Measurements from ENCODE around the gene ZACN. TPM values are rescaled to one million over a fixed set of nuclear protein-coding genes. Genes with fewer than 3 reads are reported as not detected.

ZACN gene
- total RNA-seq, 1 donor from 2014 or later: not detected

DNA sequence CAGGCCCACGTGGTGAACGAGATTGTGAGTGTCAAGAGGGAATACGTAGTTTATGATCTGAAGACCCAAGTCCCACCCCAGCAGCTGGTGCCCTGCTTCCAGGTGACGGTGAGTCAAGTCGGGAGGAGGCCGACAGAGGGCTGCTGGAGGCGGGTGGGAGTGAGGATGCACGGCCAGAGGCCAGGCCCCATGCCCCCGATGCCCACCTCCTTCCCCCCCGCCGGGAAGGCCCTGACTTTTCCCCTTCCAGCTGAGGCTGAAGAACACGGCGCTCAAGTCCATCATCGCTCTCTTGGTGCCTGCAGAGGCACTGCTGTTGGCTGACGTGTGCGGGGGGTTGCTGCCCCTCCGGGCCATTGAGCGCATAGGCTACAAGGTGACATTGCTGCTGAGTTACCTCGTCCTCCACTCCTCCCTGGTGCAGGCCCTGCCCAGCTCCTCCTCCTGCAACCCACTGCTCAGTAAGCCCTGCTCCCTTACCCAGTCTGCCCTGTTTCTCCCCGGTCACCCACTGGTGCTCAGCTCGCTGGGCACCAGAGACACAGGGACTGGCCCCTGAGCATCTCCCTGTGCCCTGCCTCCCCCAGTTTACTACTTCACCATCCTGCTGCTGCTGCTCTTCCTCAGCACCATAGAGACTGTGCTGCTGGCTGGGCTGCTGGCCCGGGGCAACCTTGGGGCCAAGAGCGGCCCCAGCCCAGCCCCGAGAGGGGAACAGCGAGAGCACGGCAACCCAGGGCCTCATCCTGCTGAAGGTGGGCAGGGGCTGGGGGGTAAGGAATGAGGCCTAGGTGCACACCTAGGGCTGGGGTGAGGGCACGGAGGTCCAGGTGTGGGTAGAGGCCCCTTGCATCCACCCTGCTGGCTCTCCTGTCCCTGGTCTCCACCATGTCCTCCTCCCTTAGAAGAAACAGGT is 2.6 kb downstream of the ZACN start:
- no peak for DNase-seq (ENCODE audit: low read depth)

DNA sequence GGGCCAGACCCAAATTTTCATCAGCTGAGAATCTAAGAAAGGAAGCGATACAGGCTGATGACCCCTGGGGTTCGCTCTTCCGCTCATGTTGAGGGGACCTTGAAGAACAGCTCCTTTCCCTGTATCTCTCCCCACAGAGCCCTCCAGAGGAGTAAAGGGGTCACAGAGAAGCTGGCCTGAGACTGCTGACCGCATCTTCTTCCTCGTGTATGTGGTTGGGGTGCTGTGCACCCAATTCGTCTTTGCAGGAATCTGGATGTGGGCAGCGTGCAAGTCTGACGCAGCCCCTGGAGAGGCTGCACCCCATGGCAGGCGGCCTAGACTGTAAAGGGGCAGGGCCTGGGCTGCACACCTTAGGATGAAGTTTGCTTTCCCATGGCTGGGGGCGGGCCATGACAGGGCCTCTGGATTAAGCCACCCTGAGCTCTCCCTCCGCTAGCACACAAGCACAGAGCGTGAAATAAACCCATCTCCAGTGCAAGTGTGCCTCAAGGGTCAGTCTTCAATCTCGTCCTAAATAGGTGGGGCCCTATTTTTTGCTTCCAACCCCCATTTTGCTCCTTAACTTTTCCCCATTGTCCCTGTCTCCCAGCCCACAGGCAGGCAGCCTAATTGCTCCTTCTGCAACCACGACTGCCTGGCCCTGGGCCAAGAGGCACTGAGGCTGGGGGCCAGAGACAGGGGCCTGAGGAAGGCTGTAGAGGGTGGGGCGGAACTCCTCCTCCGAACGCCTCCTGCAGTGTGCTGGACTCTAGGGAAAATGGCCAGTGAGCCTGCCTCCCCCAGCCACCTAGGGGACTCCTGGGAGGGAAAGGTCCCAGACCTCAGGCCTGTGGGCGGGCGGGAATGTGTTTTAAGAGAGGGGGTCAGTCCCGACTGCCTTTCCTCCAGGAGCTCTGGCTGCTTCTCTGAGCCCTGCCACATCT is 3.6 kb downstream of the ZACN start:
- no peak for DNase-seq (ENCODE audit: low read depth)

DNA sequence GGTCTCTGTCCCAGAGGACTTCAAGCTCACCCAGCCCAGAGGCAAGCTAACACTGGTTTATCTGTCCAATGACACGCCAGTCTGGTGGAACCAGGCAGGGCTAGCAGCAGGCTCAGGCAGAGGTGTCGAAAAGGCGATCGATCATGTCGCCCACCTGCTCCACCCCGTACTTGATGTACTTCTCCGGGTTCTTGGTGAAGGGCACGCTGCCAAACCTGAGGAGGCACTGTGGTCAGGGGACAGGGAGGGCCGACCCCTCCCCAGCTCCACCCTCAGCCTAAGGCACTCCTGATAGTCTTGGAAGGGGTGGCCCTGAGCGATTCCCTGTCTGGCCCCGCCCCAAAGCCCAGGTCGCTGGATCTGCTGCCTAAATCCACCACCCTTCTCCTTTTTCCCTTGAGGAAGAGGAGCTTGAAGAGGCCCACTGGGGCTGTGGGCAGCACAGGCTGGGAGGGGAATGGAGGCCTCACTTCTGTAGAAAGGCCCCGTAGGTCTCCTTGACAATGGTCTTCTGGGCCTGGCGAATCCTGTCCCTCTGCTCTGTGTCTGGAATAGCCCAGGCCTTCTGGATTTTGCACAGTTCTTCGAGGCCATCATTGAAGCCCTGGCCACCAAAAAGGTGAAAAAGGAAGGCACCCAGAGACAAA is 4.7 kb downstream of the ZACN start:
- no peak for DNase-seq (ENCODE audit: low read depth)

DNA sequence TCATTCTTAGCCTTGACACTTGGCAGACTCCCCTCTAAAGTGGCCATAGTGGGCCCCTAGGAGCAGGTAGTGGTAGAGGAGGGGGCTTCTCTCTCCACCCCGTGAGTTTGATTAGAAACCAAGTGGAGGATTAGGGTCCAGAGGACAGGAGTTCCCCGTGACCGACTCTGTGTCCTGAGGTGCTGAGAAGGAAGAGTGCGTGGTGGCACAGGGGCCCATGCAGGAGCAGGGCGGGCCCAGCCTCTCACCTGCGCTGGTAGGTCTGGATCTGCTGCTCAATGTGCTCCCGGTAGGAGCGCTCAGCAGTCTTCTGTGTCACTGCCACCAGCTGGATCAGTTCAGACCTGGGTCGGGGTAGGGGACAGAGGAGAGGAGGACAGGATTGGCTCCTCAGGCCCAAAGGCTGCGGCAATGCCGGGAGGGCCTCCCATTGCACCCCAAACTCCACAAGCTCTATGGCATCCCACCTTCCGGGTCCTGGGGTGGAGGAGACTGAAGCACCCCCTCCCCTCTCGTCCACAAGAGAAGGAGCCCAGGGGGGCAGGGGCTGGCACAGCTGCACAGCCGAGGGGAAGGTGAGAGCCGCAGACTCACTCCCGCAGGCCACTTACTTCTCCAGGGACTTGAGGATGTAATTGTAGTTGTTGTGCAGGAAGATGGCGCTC is 6.2 kb downstream of the ZACN start:
- DNase-seq (ENCODE audit: low read depth): no peak

DNA sequence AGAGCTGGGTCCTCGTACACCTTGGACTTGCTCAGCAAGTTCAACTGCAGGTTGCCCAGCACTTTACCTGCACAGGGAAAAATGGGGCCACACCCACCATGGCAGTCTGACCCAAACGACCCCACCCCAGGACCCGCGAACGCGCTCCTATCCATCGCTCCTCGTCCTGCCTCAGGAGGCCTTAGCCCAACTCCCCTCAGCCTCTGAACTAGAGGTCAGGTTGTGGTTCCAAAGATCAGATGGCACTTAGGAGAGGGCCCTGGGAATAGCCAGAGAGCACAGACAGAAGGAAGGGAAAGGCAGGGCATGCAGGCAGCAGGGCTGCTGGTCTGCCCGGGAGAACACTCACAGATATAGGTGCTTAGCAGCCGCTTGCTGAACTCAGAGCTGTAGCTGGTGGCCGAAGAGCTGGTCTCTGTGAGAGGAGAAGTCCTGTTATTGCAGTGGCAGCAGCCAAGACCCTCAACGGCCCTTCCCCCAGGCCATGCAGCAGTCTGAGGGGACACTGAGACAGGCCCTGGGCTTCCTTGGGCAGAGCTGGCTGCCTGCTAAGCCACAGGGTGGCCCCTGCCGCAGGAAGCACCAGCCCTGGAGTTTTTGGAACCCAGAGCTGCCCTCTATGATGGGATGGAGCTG is 6.9 kb downstream of the ZACN start:
- no peak for DNase-seq (ENCODE audit: low read depth)

DNA sequence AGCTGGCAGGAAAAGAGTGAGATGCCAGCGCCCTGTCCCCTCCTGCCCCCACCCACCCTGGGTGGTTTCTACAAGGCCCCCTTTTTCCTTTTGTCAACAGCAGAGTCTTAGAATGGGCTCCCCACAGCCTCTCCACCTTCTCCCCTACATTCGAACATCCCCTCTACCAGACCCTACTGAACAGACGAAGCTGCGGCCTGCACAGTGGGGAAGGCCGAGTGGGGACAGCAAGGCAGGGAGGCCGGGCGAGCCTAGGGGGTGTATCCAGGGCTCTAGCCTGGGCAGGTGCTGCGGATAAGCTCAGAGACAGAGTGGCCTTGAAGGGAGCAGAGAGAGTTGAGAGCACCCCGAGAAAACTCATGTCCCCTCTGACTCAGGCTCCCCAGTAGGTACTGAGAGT is 7.4 kb downstream of the ZACN start:
- DNase-seq (ENCODE audit: low read depth): no peak

DNA sequence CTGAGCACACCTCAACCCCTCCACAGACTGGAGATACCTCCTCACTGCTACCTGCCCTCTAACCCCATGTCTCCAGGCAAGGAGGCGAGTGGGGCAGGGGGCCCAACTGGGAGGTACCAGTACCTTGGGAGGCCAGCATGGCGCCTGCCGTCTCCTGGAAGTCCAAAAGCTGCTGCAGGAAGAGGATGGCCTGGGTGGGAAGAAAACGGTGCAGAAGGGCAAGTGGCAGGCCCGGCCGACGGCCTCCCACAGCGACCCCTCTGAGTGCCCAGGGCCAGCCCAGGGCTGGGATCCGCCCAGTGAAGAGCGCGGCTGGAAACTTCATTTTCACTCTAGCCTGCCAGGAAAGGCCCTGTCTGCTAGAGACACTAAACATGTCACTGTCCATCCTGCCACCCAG is 8.5 kb downstream of the ZACN start:
- no peak for DNase-seq (ENCODE audit: low read depth)

DNA sequence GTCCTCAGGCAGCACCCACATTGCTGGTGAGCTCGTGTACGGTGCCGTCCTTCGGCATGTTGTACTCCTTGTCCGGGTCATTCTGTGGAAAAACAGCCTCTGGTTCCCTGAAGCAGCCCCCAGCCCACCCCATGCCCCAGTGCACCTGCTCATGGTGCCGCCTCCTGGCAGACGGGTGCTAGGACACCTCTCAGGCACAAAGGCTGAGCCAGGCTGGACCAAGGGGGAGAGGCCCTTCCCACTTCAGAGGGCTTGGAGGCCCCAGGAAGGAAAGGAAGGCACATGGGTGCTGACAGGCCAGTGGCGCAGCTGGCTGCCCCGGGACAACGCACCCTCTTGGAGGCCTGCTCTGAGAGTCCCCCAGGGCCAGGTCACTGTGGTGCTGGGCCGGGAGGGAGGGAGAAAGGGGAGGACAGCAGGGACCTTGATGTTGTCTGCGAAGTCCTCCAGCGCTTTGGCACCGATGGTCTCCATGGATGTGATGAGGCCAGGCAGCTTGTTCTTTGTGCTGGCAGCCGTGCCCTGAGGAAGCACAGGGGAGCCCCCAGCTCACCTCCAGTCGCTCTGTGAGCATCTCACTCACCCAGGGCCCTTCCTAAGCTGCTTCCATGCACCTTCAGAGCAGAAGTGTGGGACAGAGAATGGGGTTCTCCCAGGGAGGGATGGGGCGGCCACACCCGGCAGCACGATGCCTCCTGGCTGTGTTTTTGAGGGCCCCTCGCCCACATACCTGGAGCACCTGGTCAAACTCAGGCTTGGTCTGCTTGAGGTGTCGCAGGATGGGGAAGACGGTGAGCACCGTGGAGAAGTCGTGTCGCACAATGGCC is 9.3 kb downstream of the ZACN start:
- no peak for DNase-seq (ENCODE audit: low read depth)

DNA sequence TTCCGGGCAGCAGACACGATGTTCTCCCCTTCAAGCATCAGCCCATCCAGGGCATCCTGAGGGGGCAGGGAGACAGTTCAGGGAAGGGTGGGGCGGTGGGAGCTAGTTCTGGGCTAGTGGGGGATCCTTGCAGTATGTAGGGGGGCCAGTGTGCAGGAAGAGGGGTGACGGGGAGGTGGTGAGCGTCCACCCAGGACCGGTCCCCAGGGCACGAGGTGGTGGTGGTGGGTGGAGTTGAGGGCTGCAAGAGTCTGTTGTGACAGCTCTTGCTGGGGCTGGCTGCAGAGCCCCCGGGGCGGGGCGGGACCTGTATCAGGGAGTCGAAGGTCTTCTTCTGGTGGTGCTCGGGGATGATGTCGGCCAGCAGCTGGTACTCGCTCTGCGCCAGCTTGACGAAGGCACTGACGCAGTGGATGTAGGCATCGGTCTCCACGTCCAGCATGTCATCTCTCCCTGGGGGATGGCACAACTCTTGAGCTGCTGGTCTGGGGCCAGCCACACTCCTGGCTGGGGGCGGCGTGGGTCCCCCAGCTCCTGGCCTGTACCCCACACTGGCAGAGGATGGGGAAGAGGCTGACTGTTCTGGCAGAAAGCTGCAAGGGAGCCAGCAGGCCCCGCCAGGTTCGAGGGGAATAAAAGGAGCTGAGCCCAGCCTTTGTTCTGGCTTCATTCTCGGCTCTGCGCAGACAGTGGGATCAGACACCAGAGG is 10.0 kb downstream of the ZACN start:
- DNase-seq (ENCODE audit: low read depth): no peak

DNA sequence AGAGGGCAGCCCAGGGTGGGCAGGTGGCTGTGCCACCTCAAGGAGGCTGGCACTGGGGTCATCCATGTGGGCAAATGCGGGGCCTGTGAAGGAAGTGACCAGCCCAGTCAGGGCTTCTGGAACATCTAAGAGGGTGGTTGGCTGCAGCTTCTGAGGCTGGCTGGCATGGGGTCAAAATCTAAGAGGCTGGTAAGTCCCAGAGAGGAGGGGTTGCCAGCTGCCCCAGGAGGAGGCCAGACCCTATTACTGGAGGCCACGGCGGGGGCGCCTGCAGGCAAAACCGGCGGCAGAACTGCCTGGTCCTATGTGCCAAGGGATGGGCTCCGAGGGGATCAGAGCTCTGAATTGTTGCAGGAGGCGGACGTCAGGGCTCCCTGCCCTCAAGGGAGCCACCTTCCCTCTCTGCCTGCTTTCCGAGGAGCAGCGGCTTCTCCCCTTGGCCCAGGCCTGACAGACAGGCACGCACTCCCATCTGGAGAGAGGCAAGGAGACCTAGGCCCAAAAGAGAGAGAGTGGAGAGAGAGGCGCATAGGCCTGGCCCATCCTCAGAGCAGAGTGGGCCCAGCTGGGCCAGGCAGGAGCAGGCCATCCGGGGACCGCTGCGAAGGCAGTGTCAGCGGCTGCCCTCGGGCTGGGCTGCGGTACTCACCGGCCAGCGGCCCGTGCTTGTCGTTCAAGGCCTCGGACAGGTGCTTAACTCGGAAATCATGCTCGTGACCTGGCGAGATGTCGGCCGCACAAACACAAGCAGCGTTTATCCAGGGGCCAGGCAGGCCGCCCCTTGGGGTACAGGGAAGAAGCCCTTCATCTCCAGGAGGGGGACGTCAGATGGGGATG is 10.9 kb downstream of the ZACN start:
- no peak for DNase-seq (ENCODE audit: low read depth)

DNA sequence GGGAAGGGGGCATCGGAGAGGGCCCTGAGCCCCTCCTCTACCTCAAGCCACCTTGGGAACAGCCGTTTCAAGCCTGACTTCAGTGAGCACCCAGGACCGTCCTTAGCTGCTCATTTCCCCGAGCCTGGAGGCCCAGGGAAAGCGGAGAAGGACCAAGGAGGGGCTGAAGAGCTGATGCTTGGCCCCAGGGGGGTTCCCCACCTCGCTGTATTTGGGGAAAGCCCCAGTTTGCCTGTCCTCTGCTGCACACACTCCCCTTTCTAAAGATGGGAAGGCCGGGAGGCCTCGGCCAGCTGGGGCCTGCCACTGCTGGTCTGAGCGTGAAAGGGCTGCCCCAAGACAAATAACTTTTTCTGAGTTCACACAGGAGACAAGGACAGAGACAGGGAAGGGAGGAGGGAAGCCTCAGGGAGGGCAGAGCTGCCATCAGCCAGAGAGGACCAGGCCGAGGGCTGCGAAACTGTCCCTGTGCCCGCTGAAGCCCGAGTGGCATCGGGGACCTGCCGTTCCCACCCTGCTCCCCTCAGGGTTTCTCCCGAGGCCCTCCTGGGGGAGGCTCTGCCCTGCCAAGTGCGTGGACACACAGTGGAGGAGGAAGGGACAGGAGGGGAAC is 11.6 kb downstream of the ZACN start:
- no peak for DNase-seq (ENCODE audit: low read depth)

DNA sequence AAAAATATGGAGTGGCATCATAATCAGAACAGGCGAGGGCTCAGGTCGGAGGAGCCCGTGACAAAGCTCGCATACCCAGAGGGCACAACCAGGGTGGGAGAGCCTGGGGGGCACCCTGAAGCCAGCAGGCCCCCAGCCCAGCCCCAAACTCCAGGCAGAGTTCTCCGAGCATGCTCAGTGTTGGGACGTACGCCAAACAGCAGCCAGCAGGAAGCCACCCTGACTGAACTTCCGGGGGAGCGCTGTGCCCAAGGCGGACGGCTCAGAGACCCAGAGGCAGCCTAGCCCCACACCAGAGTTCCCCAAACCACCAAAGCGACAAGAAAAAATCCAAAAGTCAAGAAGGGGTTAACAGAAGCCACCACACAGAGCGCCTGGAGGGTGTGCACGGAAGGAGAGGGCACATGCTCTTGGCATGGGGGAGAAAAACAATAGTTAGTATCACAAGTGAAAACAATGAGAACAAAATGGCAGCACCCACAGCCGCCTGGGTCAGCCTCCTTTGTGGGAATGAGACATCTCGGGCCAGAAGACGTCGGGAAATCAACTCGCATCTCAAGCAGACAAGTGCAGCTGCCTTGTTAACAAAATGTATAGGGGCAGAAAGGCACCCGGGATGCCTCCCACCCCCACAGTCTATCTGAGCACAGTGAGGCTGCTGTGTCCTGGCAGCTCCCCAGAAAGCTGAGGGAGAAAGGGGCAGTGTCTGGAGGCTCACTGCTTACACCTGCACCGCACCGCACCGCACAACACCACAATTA is 12.7 kb downstream of the ZACN start:
- DNase-seq (ENCODE audit: low read depth): no peak

DNA sequence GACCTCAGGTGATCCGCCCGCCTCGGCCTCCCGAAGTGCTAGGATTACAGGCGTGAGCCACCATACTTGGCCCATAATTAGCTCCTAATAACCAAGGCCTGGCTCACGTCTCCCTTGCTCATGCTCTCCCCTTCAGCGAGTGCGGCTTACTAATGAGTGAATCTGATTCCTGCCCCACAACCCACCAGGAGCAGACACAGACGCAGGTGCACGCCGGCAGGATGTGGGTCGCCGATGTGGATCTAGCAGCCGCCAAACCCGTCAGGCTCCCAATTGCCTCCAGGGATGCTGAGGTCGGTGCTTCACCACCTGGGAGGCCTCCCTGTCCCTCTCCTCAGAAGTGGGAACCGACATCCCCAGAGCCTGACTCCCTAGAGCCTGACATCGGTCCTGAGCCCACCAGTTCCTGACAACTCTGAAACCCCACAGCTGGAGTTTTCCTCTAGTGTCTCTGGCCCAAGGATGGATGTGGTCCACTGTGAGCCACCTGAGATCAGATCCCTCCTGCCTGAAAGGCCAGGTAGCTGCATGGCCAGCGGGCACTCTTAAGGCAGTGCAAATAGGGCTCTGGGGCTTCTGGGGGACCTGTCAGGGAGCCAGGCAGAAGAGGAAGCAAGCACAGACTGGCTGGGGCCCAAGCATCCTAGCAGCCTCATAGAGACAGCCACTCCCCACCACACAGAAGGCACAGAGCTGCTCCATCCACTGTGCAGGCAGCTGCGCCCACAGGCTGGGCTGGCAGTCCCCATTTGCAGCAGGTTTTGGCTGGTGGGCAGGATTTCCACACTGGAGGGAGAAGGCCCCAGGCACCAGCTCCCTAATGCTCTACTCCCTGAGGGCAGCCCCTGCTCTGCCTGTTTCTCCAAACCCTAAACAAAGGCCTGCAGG is 13.8 kb downstream of the ZACN start:
- peak; percentile 65 for DNase-seq (ENCODE audit: low read depth)

DNA sequence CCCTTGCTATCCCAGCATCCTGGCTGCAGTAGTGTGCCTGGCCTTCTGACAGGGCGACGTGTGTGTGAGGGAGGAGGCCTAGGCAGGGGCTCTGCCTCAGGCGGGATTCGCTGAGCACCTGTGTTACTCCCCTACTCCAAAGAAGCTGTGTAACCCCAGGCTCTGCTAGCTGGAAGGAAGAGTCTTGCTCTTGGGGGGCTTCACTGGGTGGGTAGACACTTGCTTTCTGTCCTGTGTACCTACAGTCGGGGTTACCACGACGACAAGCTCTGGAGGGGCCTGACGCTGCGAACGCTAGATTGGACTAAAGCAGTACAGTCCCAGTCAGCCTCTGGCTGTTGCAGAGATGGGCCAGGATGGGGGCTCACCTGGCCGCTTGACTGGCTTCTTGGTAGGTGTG is 15.1 kb downstream of the ZACN start:
- DNase-seq (ENCODE audit: low read depth): no peak

DNA sequence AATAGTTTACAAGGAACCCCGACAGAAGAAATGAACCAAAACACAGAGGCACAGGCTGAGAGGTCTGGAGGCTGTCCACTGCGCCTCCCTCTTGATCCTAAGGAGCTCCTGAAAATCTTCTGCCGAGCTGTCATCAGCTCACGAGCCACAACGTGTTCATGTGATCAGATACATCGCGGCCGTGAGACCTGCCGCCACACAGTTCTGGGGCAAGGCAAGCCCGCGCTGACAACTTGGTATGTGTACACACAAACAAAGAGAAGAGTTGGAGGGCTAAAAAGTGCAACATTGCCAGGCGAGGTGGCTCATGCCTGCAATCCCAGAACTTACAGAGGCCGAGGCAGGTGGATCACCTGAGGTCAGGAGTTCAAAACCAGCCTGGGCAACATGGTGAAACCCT is 17.0 kb downstream of the ZACN start:
- DNase-seq (ENCODE audit: low read depth): no peak

DNA sequence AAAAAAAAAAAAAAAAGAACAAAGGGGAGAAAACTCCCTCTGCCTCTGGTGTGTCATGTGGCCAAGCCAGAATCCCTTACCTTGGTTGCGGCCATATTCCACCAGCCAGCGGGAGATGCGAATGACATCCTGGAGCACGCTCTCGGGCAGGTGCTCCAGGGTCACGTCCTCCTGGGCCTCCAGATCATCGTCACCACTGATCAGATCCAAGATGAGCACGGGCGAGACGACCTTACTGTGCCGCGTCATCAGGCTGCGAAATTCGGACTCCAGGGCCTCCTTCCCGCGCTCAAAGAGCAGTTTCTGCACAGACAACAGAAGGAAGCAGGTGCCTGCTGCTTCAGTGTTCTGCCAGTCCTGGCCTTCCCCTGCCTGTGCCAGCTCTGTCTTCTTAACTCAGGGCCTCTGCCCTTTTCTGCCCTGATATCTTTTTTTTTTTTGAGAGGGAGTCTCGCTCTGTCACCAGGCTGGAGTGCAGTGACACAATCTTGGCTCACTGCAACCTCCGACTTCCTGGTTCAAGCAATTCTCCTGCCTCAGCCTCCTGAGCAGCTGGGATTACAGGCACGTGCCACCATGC is 18.8 kb downstream of the ZACN start:
- DNase-seq (ENCODE audit: low read depth): no peak

All from myocyte (in vitro differentiated cells).